Measurements from ENCODE around the gene KIAA1549. TPM values are rescaled to one million over a fixed set of nuclear protein-coding genes. Genes with fewer than 3 reads are reported as not detected.
A peak's percentile ranks its signal among the peaks of the same experiment; 100 is the strongest.

Gene KIAA1549
- total and polyA plus RNA-seq, 2 of the 4 experiments (the other 2 are of a cell fraction) = 1.3 to 3.3 TPM

GRCh38 chr7:138837627-138838026 is 143.6 kb downstream of the KIAA1549 start:
- no peak overlapping the region for H3K27ac ChIP-seq (ENCODE audit: insufficient read depth, low read length)
- 0 out of 2 replicates have a peak, but pooled peaks cover 2% of the 10 kb centered on the region for H3K4me1 ChIP-seq (ENCODE audit: control insufficient read depth, insufficient read depth, low read length)
- no peaks in the 10 kb centered on the region for H4K20me1 ChIP-seq (ENCODE audit: insufficient read depth, low read length)
- no peaks in the 10 kb centered on the region for H3K79me1 ChIP-seq (ENCODE audit: low read depth in 1 of 2, low read length in 2 of 2)
- no peak overlapping the region for H3K4ac ChIP-seq (ENCODE audit: low read depth, low read length)
- TF ChIP-seq ELK1 (IDR thresholded peaks at IDR 0.05; ENCODE audit: borderline replicate concordance, low read depth, low read length) (no peak), USF2 (IDR thresholded peaks at IDR 0.05; ENCODE audit: low read depth, low read length) (no peak), CEBPB (IDR thresholded peaks at IDR 0.05; ENCODE audit: low read depth, low read length) (no peak), RCOR1 (IDR thresholded peaks at IDR 0.05; ENCODE audit: insufficient replicate concordance, low read length) (no peak), BHLHE40 (IDR thresholded peaks at IDR 0.05; ENCODE audit: low read depth, low read length) (no peak), CHD1 (IDR thresholded peaks at IDR 0.05; ENCODE audit: low read depth, low read length) (no peak), SMC3 (IDR thresholded peaks at IDR 0.05; ENCODE audit: low read depth, low read length) (no peak), FOS (IDR thresholded peaks at IDR 0.05; ENCODE audit: low read depth, low read length) (no peak), POLR2A (IDR thresholded peaks at IDR 0.05; ENCODE audit: low read depth, low read length) (no peak), RAD21 (IDR thresholded peaks at IDR 0.05; ENCODE audit: low read length) (no peak), MXI1 (IDR thresholded peaks at IDR 0.05; ENCODE audit: borderline replicate concordance, low read depth, low read length) (no peak)
- H2BK120ac ChIP-seq (ENCODE audit: low read depth, low read length) = no peak overlapping the region
- peak overlapping the region; percentile 16 for H2AFZ ChIP-seq (replicated peaks; ENCODE audit: low read length, poor library complexity)
- H4K91ac ChIP-seq (ENCODE audit: insufficient read depth, low read depth, low read length) = no peak overlapping the region
- no peak overlapping the region for H3K23ac ChIP-seq (ENCODE audit: low read depth, low read length)
- no peak overlapping the region for H3K56ac ChIP-seq (ENCODE audit: extremely low read depth, insufficient read depth, low read length)
- peak; percentile 1 for DNase-seq
- ChIA-PET POLR2A (ENCODE audit: unreplicated experiment) (no interaction called here), CTCF (interaction anchor here (0.5 kb wide), 1 partner anchor 724 kb away, joined by 4 read pairs; no protein-coding TSS in a partner anchor)
- dilution Hi-C loops (cut with HindIII; ENCODE audit: low sequenced_read_pairs, unreplicated experiment) (no loop called here), intact Hi-C loops (cut with micrococcal nuclease) (no loop called here), in situ Hi-C loops (cut with MboI; ENCODE audit: low sequenced_read_pairs) (no loop called here)
- 25% methylated on average over 3 of the region's 13 CpGs; no CpG with 5 or more reads in 1 of the 2 experiments for WGBS, 2 experiments (ENCODE audit: extremely low coverage in 2 of 2, insufficient read length in 1 of 2)
- no peak overlapping the region for H2BK5ac ChIP-seq (ENCODE audit: low read depth, low read length, poor library complexity, severe bottlenecking)
- no peak overlapping the region for H3K14ac ChIP-seq (replicated peaks; ENCODE audit: low read depth, low read length)
- no peak for ATAC-seq (ENCODE audit: low read depth)
- H3K27me3 ChIP-seq (ENCODE audit: control insufficient read depth, insufficient read depth, low read length) = no peaks in the 10 kb centered on the region
- H3K4me3 ChIP-seq (ENCODE audit: insufficient read depth, low read depth, low read length) = no peak overlapping the region
- 0 out of 2 replicates have a peak, but pooled peaks cover 3% of the 10 kb centered on the region for H3K9me1 ChIP-seq (ENCODE audit: insufficient read depth, low read length)
- H4K5ac ChIP-seq (ENCODE audit: low read depth, low read length) = no peak overlapping the region
- no peaks in the 10 kb centered on the region for H3K9me3 ChIP-seq (ENCODE audit: control insufficient read depth, insufficient read depth, low read length)
- no peak overlapping the region for H2AK5ac ChIP-seq (ENCODE audit: low read depth, low read length)
- H3K9ac ChIP-seq (ENCODE audit: low read depth, low read length) = no peak overlapping the region
- no peak overlapping the region for H2BK20ac ChIP-seq (ENCODE audit: low read depth, low read length)
- no peaks in the 10 kb centered on the region for H3K36me3 ChIP-seq (ENCODE audit: control insufficient read depth, insufficient read depth, low read length)
- BruUV-seq (replicated peaks) = no TSS peak
- H4K8ac ChIP-seq (ENCODE audit: low read depth in 2 of 2, low read length in 2 of 2) = no peak overlapping the region
- H2AK9ac ChIP-seq (replicated peaks; ENCODE audit: low read depth, low read length, poor library complexity) = no peak overlapping the region
- H3K18ac ChIP-seq (ENCODE audit: low read depth, low read length) = no peak overlapping the region
- H2BK15ac ChIP-seq (ENCODE audit: low read depth, low read length) = no peak overlapping the region
- H3K4me2 ChIP-seq (ENCODE audit: low read depth, low read length) = no peak overlapping the region
